IMR-90 (cell line): ENCODE measurements around the gene TIRAP. TPM values are rescaled to one million over a fixed set of nuclear protein-coding genes. Genes with fewer than 3 reads are reported as not detected.
A peak's percentile ranks its signal among the peaks of the same experiment; 100 is the strongest.

ENCODE experiments used
- ATAC-seq: fragments of 200-7000 bp; cut with Tn5 transposase; 2 replicates; pipeline ENCODE4 v1.9.1; 2020; ENCODE audit warnings: low read depth, mild to moderate bottlenecking, moderate library complexity
- BruUV-seq: library from RNA; stranded (reverse); fragments of 400-500 nt; replicated peaks from 2 replicates; lab custom pipeline; 2021; lab: Mats Ljungman, UMichigan
- CTCF ChIA-PET: fragments of 300-600 bp; formaldehyde crosslinking; extraction: SDS; loops from one replicate; lab custom pipeline; 2021; ENCODE audit warnings: antibody characterized with exemption; lab: Yijun Ruan, JAX
- POLR2A ChIA-PET: fragments of 300-600 bp; sonication (Branson Sonifier 250); formaldehyde crosslinking; loops from one replicate; lab custom pipeline; 2022; ENCODE audit warnings: antibody characterized with exemption; ENCODE audit not compliant: unreplicated experiment; lab: Charles Lee
- DNase-seq: peaks from one replicate; pipeline ENCODE4 v3.0.0; 2013
- H2AFZ ChIP-seq: replicated peaks from 2 replicates; pipeline ENCODE3; 2013; ENCODE audit warnings: low read length, mild to moderate bottlenecking; ENCODE audit not compliant: poor library complexity
- H2AK5ac ChIP-seq: 2 replicates; pipeline ENCODE4 v1.6.1; 2013; ENCODE audit warnings: low read depth, low read length, inconsistent platforms
- H2AK9ac ChIP-seq: replicated peaks from 2 replicates; pipeline ENCODE3; 2013; ENCODE audit warnings: mild to moderate bottlenecking, low read depth, low read length, moderate library complexity; ENCODE audit not compliant: poor library complexity
- H2BK120ac ChIP-seq: 2 replicates; pipeline ENCODE4 v1.6.1; 2013; ENCODE audit warnings: low read depth, low read length, inconsistent platforms
- H2BK15ac ChIP-seq: 3 replicates; pipeline ENCODE4 v1.6.1; 2013; ENCODE audit warnings: low read depth, low read length, inconsistent platforms
- H2BK20ac ChIP-seq: 2 replicates; pipeline ENCODE4 v1.6.1; 2013; ENCODE audit warnings: low read depth, mild to moderate bottlenecking, inconsistent platforms, low read length, moderate library complexity
- H2BK5ac ChIP-seq: 2 replicates; pipeline ENCODE4 v1.6.1; 2013; ENCODE audit warnings: mild to moderate bottlenecking, low read depth, low read length, inconsistent platforms; ENCODE audit not compliant: poor library complexity, severe bottlenecking
- H3K14ac ChIP-seq: replicated peaks from 2 replicates; pipeline ENCODE4 v1.6.1; 2013; ENCODE audit warnings: low read depth, low read length, inconsistent platforms
- H3K18ac ChIP-seq: 2 replicates; pipeline ENCODE4 v1.6.1; 2013; ENCODE audit warnings: low read depth, low read length, control low read depth
- H3K23ac ChIP-seq: 2 replicates; pipeline ENCODE4 v1.6.1; 2013; ENCODE audit warnings: low read depth, low read length, inconsistent platforms
- H3K27ac ChIP-seq: 2 replicates; pipeline ENCODE4 v1.5.1; 2013; ENCODE audit warnings: mild to moderate bottlenecking, control low read depth, low read length; ENCODE audit not compliant: insufficient read depth
- H3K27me3 ChIP-seq: 2 replicates; pipeline ENCODE4 v1.6.1; 2013; ENCODE audit warnings: low read length; ENCODE audit not compliant: control insufficient read depth, insufficient read depth
- H3K36me3 ChIP-seq: 2 replicates; pipeline ENCODE4 v1.6.1; 2013; ENCODE audit warnings: low read length, mixed read lengths; ENCODE audit not compliant: control insufficient read depth, insufficient read depth
- H3K4ac ChIP-seq: 2 replicates; pipeline ENCODE4 v1.6.1; 2013; ENCODE audit warnings: low read depth, low read length, inconsistent platforms
- H3K4me1 ChIP-seq: 2 replicates; pipeline ENCODE4 v1.6.1; 2013; ENCODE audit warnings: low read length, mixed read lengths; ENCODE audit not compliant: control insufficient read depth, insufficient read depth
- H3K4me2 ChIP-seq: 2 replicates; pipeline ENCODE4 v1.6.1; 2013; ENCODE audit warnings: low read depth, mild to moderate bottlenecking, control low read depth, low read length, moderate library complexity
- H3K4me3 ChIP-seq: 2 replicates; pipeline ENCODE4 v1.5.1; 2013; ENCODE audit warnings: low read depth, mild to moderate bottlenecking, control low read depth, low read length, moderate library complexity; ENCODE audit not compliant: insufficient read depth
- H3K56ac ChIP-seq: 2 replicates; pipeline ENCODE4 v1.6.1; 2013; ENCODE audit warnings: low read length, inconsistent platforms; ENCODE audit not compliant: insufficient read depth; ENCODE audit errors: extremely low read depth
- H3K79me1 ChIP-seq, 2 experiments: 2 replicates each; pipeline ENCODE4 v1.6.1; 2013; ENCODE audit warnings: low read length in 2 of 2, inconsistent platforms in 1 of 2, low read depth in 1 of 2
- H3K9ac ChIP-seq: 2 replicates; pipeline ENCODE4 v1.6.1; 2013; ENCODE audit warnings: low read depth, low read length, control low read depth
- H3K9me1 ChIP-seq: 2 replicates; pipeline ENCODE4 v1.6.1; 2013; ENCODE audit warnings: low read length, inconsistent platforms; ENCODE audit not compliant: insufficient read depth
- H3K9me3 ChIP-seq: 2 replicates; pipeline ENCODE4 v1.6.1; 2013; ENCODE audit warnings: low read length; ENCODE audit not compliant: control insufficient read depth, insufficient read depth
- H4K20me1 ChIP-seq: 2 replicates; pipeline ENCODE4 v1.6.1; 2013; ENCODE audit warnings: low read length, inconsistent platforms; ENCODE audit not compliant: insufficient read depth
- H4K5ac ChIP-seq: 2 replicates; pipeline ENCODE4 v1.6.1; 2013; ENCODE audit warnings: mild to moderate bottlenecking, low read depth, low read length, control low read depth
- H4K8ac ChIP-seq, 2 experiments: 2 replicates each; pipeline ENCODE4 v1.6.1; 2013; ENCODE audit warnings: low read depth in 2 of 2, low read length in 2 of 2, control low read depth in 1 of 2, inconsistent platforms in 1 of 2
- H4K91ac ChIP-seq: 2 replicates; pipeline ENCODE4 v1.6.1; 2013; ENCODE audit warnings: low read depth, low read length, inconsistent platforms; ENCODE audit not compliant: insufficient read depth
- BHLHE40 ChIP-seq: fragments of 150-350 bp; IDR thresholded peaks from 2 replicates; pipeline ENCODE4 v1.6.1; 2016; ENCODE audit warnings: mild to moderate bottlenecking, low read depth, low read length
- CEBPB ChIP-seq: IDR thresholded peaks from 2 replicates; pipeline ENCODE4 v1.6.1; 2012; ENCODE audit warnings: low read depth, low read length, improper control_type of control experiment
- CTCF ChIP-seq: conservative IDR thresholded peaks from 2 replicates; pipeline ENCODE4 v1.5.1; 2012; ENCODE audit warnings: mild to moderate bottlenecking, low read depth, low read length, improper control_type of control experiment
- FOS ChIP-seq: fragments of 150-350 bp; IDR thresholded peaks from 2 replicates; pipeline ENCODE4 v1.6.1; 2016; ENCODE audit warnings: low read depth, low read length
- MAFK ChIP-seq: IDR thresholded peaks from 2 replicates; pipeline ENCODE4 v1.6.1; 2012; ENCODE audit warnings: low read depth, low read length, improper control_type of control experiment
- POLR2A ChIP-seq: IDR thresholded peaks from 2 replicates; pipeline ENCODE4 v1.6.1; 2012; ENCODE audit warnings: mild to moderate bottlenecking, low read depth, low read length
- RAD21 ChIP-seq: IDR thresholded peaks from 2 replicates; pipeline ENCODE4 v1.6.1; 2012; ENCODE audit warnings: low read length, improper control_type of control experiment
- RCOR1 ChIP-seq: IDR thresholded peaks from 2 replicates; pipeline ENCODE4 v1.6.1; 2012; ENCODE audit warnings: mild to moderate bottlenecking, low read length, improper control_type of control experiment; ENCODE audit not compliant: insufficient replicate concordance
- SMC3 ChIP-seq: fragments of 150-350 bp; IDR thresholded peaks from 2 replicates; pipeline ENCODE4 v1.6.1; 2016; ENCODE audit warnings: low read depth, mild to moderate bottlenecking, antibody characterized with exemption, low read length, moderate library complexity
- WGBS, 2 experiments: methylation state at CpG; one replicate each; pipeline versions ENCODE4 v1.1.5 to v1.1.7; 2013; ENCODE audit warnings: missing lambda C conversion rate in 2 of 2; ENCODE audit not compliant: insufficient read length in 1 of 2; ENCODE audit errors: extremely low coverage in 2 of 2; 5-methylcytosine and 5-hydroxymethylcytosine counted together
- dilution Hi-C: fragments of 300-500 bp; cut with HindIII; formaldehyde crosslinking; loops from one replicate; pipeline ENCODE4 v1.14.3; 2018; ENCODE audit warnings: low sequenced_read_pairs; ENCODE audit not compliant: unreplicated experiment
- in situ Hi-C: fragments of 300-500 bp; cut with MboI; formaldehyde crosslinking; loops from 3 replicates; pipeline ENCODE4 v1.14.3; 2019; ENCODE audit warnings: low sequenced_read_pairs, inconsistent platforms, mixed read lengths
- intact Hi-C: fragments of 100-400 bp; cut with micrococcal nuclease; formaldehyde crosslinking; loops from 2 replicates; pipeline ENCODE4 v1.10.0; 2022
- polyA plus RNA-seq, 3 experiments: library from polyadenylated mRNA; depleted of rRNA; stranded (reverse); fragments of >200 nt; gene quantifications; 2 replicates each; pipeline ENCODE4 v1.2.3, GENCODE V29; 2012; ENCODE audit warnings: low replicate concordance in 1 of 3
- total RNA-seq: library from RNA; depleted of rRNA; stranded (reverse); fragments of >200 nt; gene quantifications from 2 replicates; pipeline ENCODE4 v1.2.3, GENCODE V29; 2012
- TF ChIP-seq, protein P1 (sequence below): fragments of 150-350 bp; IDR thresholded peaks from 2 replicates; pipeline ENCODE4 v1.6.1; 2016; ENCODE audit warnings: low read depth, mild to moderate bottlenecking, low read length, moderate library complexity, borderline replicate concordance

TIRAP gene
- total and polyA plus RNA-seq, 2 of the 4 experiments (the other 2 are of a cell fraction) = 3.0 to 7.4 TPM

- no peak overlapping the region for H3K9ac ChIP-seq
- ATAC-seq (no peak), DNase-seq (no peak)
- no peak overlapping the region for H3K18ac ChIP-seq
- ChIA-PET CTCF (no interaction called here), POLR2A (no interaction called here)
- H3K27ac ChIP-seq = no peak overlapping the region
- H2BK120ac ChIP-seq = no peak overlapping the region
- H2BK5ac ChIP-seq = no peak overlapping the region
- no peak overlapping the region; the same call in 1 of the 2 replicates for H3K23ac ChIP-seq
- TF ChIP-seq CEBPB (no peak), FOS (no peak), RAD21 (no peak), SMC3 (no peak), CTCF (no peak), MAFK (no peak), POLR2A (no peak), RCOR1 (no peak), BHLHE40 (no peak)
- TF ChIP-seq, protein P1, sequence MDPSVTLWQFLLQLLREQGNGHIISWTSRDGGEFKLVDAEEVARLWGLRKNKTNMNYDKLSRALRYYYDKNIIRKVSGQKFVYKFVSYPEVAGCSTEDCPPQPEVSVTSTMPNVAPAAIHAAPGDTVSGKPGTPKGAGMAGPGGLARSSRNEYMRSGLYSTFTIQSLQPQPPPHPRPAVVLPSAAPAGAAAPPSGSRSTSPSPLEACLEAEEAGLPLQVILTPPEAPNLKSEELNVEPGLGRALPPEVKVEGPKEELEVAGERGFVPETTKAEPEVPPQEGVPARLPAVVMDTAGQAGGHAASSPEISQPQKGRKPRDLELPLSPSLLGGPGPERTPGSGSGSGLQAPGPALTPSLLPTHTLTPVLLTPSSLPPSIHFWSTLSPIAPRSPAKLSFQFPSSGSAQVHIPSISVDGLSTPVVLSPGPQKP = no peak
- no peak overlapping the region for H3K4me3 ChIP-seq
- H3K9me1 ChIP-seq = peaks cover 5% of the 10 kb centered on the region; the same call in 1 of the 2 replicates
- peak overlapping the region; percentile 74 to 91; a peak in 2 of 4 replicates for H4K8ac ChIP-seq
- H2BK15ac ChIP-seq = no peak overlapping the region
- no peak overlapping the region for H3K14ac ChIP-seq
- no peaks in the 10 kb centered on the region for H4K20me1 ChIP-seq
- 100% methylated on average over 3 of the region's 10 CpGs; no CpG with 5 or more reads in 1 of the 2 experiments for WGBS, 2 experiments
- H2AFZ ChIP-seq = peak overlapping the region; percentile 97
- H3K56ac ChIP-seq = no peak overlapping the region
- no peak overlapping the region; the same call in 1 of the 2 replicates for H4K5ac ChIP-seq
- no peaks in the 10 kb centered on the region for H3K27me3 ChIP-seq
- H2AK5ac ChIP-seq = no peak overlapping the region
- no peak overlapping the region for H4K91ac ChIP-seq
- intact Hi-C loops (no loop called here), dilution Hi-C loops (no loop called here), in situ Hi-C loops (no loop called here)
- H3K4ac ChIP-seq = no peak overlapping the region; the same call in 1 of the 2 replicates
- H3K9me3 ChIP-seq = no peaks in the 10 kb centered on the region
- no peak overlapping the region for H2BK20ac ChIP-seq
- peaks cover 10% of the 10 kb centered on the region for H3K36me3 ChIP-seq
- peaks cover 3% of the 10 kb centered on the region; the same call in 1 of the 2 replicates for H3K4me1 ChIP-seq
- peaks cover 4 to 27% of the 10 kb centered on the region in 2 experiments; a peak in 3 of 4 replicates for H3K79me1 ChIP-seq
- H3K4me2 ChIP-seq = no peak overlapping the region
- BruUV-seq = no TSS peak
- H2AK9ac ChIP-seq = no peak overlapping the region
These were observed 1.2 kb upstream of the TIRAP start for GRCh38 chr11:126281666-126282175.
